GM12891 (cell line): ENCODE measurements around the gene TELO2.

Source experiments
- DNase-seq: peaks from one replicate; pipeline ENCODE4 v3.0.0; 2011; ENCODE audit warnings: low spot score; ENCODE audit not compliant: insufficient read length
- FAIRE-seq: peaks from 2 replicates; lab custom pipeline; 2011; peaks lifted over from hg19 to GRCh38; lab: Jason Lieb, UNC
- PAX5 ChIP-seq: IDR thresholded peaks from 2 replicates; pipeline ENCODE4 v1.6.1; 2011; ENCODE audit warnings: low read length, moderate library complexity, mild to moderate bottlenecking; ENCODE audit not compliant: insufficient read depth, severe bottlenecking
- POLR2A ChIP-seq: IDR thresholded peaks from 2 replicates; pipeline ENCODE4 v1.6.1; 2011; ENCODE audit warnings: low read depth, low read length, control low read depth
- POLR2AphosphoS5 ChIP-seq: IDR thresholded peaks from 2 replicates; pipeline ENCODE4 v1.6.1; 2011; ENCODE audit warnings: low read depth, low read length, control low read depth
- POU2F2 ChIP-seq: IDR thresholded peaks from 2 replicates; pipeline ENCODE4 v1.6.1; 2011; ENCODE audit warnings: low read depth, mild to moderate bottlenecking, control low read depth, low read length, moderate library complexity
- SPI1 ChIP-seq: IDR thresholded peaks from 2 replicates; pipeline ENCODE4 v1.6.1; 2011; ENCODE audit warnings: low read depth, low read length, control low read depth
- TAF1 ChIP-seq: IDR thresholded peaks from 2 replicates; pipeline ENCODE4 v1.6.1; 2011; ENCODE audit warnings: low read depth, low read length, control low read depth

Gene TELO2

DNA sequence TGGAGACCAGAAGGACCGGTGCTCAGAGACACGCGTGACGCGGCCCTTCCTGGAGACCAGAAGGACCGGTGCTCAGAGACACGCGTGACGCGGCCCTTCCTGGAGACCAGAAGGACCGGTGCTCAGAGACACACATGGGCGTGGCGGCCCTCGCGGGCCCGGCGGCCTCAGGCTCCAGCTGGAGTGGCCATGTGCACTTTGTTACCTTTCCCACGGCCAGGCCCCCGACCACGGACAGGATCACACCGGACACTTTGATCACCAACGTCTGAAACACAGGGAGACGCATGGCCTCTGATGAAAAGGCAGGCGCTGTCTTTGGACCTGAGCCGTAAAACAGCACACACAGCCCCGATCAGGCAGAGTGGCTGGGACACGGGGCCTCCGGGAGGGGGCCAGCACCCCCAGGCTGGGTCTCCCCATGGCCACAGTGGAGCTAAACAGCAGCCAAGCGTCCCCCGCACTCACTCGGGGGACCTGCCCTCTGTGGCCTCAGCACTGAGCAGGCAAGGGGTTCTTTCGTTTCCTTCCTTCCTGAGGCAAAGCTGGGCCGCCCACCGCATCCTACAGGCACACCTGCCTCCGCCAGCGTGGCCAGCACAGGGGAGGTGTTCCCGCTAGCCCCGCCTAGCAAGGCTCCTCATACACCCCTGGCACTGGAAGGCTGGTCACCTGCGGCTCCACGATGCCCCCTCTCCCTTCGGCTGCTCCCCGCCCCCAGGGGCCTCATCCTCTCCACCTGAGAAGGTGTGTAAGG lies 35.5 kb upstream of the TELO2 start:
- TF ChIP-seq POU2F2 (no peak), TAF1 (no peak), POLR2A (no peak), PAX5 (no peak), POLR2AphosphoS5 (no peak), SPI1 (no peak)
- FAIRE-seq: no peak
- no peak for DNase-seq

DNA sequence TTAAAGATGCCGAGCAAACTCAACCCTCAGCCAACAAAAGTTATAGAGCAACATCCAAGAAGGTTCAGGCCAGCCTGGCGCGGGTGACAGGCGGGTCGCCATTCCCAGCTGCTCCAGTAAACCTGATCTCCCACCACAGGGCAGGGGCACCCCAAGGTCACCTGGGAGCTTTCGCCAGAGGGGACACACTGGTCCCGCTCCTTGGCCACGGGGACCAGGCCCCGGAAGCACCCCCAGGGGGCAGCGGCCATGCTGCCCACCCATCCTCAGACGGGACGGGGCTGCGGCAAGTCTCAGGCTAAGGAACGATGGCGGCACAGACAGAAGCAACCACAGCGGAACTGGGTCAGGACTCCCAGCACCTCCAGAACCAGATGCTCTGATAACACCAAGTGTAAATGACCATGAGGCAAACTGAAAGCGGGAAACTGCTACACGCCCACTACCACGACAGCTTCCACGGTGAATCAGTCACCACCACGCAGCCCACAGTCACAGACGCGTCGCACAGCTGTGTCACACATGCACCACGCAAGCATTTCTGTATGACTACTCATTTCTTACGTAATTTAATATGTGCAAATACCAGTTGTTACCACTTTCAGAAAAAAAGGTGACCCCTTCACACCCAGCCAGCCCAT lies 34.7 kb upstream of the TELO2 start:
- DNase-seq: no peak
- TF ChIP-seq POU2F2 (no peak), PAX5 (no peak), SPI1 (no peak), POLR2AphosphoS5 (no peak), TAF1 (no peak), POLR2A (no peak)
- peak; percentile 88 for FAIRE-seq

DNA sequence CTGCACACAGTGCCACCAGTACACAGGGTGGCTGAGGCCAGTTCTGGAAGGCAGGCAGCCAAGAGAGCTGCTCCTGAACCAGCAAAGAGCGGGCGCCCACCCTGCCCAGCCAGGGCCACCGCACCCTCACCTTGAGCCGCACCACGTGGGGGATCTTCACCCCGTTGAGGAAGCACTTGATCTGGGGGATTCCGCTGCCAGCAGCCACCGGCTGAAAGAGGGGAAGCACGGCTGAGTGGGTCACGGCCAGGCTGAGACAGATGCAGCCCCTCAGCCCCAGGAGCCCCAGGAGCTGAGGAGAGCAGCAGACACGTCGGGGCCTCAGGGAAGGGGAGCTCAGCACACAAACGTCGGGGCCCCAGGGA lies 34.2 kb upstream of the TELO2 start:
- TF ChIP-seq POU2F2 (no peak), PAX5 (peak; percentile 50)
- DNase-seq (peak; percentile 75), FAIRE-seq (no peak)

DNA sequence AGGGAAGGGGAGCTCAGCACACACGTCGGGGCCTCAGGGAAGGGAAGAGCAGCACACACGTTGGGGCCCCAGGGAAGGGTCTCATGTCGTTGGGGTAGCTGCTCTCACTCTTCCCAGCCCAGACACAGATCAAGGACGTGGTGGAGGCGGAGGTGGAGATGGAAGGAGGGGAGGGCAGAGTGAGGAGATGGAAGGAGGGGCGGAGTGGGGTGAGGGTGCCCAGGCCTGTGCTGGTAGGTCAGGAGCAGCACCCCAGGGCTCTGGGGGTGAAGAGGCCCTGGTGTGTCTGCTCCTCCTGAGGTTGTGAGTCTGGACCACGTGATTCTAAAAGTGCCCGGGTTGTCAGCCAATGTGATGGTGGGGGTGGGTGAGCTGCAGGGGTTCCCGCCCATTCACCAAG lies 33.2 kb upstream of the TELO2 start:
- DNase-seq (no peak), FAIRE-seq (no peak)
- TF ChIP-seq POLR2A (no peak), POU2F2 (no peak), PAX5 (no peak), POLR2AphosphoS5 (no peak), SPI1 (no peak), TAF1 (no peak)

DNA sequence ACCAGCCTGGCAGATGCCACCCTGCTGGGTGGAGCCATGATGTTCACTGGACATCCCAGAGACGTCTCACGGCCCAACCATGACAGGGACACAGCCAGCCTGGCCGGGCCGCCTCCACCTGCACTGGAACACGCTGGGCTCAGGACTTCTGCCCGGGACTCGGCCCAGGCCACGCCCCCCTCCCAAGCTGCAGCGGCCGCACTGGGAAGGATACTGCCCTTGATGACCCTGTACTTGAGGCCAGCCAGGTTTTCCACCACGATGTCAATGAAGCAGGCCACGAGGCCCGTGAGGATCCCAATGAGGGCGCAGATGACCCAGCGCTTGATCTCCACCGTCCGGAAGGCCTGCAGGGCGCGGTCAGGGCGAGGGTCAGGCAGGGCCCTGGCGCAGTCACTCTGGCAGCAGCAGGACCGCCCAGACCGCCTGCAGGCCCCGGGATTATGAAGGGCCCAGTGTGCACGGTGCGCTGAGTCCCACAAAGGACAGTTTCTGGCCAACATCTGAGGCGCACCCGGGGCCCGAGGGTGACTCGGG lies 32.5 kb upstream of the TELO2 start:
- TF ChIP-seq PAX5 (no peak), SPI1 (no peak), POLR2A (no peak), POLR2AphosphoS5 (no peak), POU2F2 (no peak), TAF1 (no peak)
- DNase-seq (no peak), FAIRE-seq (no peak)

DNA sequence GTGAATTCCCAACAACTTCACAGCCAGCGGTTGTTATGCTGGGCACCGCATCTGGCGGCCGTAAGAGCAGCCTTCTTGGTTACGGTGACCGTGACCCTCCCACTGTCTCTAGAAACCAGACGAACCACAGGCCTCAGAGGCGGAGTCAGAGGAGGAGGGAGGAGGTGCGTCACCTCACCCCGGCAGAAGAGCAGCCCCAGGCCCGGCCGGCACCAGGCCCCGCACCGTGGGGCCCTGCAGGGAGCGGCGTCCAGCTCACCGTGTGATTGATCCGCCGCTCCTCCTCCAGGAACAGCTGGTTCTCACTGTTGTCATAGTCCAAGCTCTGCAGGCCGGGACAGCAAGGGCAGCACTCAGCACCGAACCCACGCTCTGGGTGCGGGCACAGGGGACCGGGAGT lies 32.0 kb upstream of the TELO2 start:
- no peak for DNase-seq
- TF ChIP-seq SPI1 (no peak), POLR2A (no peak), TAF1 (no peak), POU2F2 (no peak), POLR2AphosphoS5 (no peak), PAX5 (no peak)
- FAIRE-seq: no peak

DNA sequence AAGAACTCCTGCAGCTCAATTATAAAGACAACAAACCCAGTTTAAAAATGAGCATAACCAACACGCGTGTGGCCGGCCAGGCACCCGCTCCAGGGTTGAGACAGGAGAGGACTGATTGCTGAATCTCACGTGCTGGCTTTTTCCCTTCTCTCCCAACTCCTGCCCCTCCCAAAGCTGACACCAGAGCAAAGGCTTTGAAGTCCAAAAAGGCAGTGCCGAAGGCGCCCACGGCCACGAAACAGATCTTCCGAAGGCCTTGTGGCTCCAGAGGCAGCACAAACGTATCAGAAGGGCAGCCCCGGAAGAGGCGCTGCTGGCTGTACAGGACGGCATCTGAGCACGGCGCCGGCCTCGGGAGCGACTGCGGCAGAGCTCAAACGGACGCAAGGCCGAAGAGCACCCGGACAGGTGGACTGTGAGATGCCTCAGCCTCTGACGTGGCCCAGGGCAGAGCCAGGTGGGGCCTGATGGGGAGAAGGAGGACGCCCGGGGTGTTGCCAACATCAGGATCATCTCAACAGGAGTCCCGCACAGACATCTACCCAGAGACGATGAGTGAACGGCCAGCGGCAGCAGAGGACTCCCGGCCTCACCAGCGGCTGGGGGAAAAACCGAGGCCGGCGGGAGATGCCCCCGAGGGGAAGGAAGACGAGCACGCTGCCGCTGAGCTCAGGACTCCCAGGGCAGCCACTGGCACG lies 28.8 kb upstream of the TELO2 start:
- DNase-seq: no peak
- no peak for TF ChIP-seq POLR2AphosphoS5
- TF ChIP-seq TAF1: no peak
- TF ChIP-seq SPI1: no peak
- no peak for TF ChIP-seq POU2F2
- TF ChIP-seq POLR2A: no peak
- TF ChIP-seq PAX5: no peak
- FAIRE-seq: no peak

DNA sequence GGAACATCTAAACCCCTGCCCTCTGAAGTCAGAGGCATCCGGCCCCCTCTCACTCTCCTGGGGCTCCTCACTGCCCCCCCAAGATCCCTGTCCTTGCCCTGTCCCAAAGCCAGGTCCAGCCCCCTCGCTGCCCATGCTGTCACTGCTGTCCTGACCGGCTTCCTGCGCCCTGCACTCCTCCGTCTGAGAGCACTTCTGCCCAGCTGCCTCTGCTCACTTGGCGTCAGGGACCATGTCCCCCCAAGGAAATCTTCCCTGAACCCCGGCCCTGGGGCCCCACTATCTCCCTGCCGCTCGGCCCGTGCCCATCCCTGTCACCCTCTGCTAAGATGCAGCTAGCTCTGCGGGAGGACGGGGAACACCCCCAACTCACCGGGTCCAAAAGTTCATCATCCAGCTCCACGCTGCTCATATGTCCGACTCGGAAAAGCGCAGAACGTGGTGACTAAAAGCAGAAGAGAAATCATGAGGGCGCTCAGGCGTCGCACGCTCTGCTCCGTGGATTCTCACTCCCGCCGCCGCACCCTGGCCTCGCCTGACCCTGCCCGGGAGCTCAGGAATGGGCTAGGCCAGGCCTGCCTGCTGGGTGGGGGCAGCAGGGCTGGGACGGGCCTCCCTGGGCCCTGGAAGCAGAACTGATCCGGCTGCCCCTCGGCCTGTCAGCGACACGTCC lies 28.1 kb upstream of the TELO2 start:
- no peak for FAIRE-seq
- TF ChIP-seq POLR2A (no peak), POU2F2 (no peak)
- no peak for DNase-seq

DNA sequence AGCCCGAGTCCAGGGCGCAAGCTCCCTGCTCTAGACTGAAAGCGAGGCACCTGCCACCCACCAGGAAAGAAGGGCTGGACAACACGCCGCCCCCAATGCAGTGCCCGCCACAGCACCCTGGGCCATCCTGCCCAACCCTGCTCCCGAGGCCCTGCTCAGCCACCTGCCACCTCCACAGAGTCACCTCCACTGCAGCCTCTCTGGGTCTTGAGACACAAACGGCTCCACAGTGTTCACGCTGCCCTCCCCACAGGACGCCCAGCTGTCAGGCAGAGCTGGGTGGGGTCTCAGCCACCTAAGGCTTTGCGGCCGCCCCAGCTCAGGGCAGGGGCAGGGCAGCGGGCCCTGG lies 27.6 kb upstream of the TELO2 start:
- no peak for TF ChIP-seq SPI1
- TF ChIP-seq PAX5: no peak
- no peak for TF ChIP-seq POLR2A
- TF ChIP-seq POLR2AphosphoS5: no peak
- TF ChIP-seq TAF1: no peak
- TF ChIP-seq POU2F2: no peak
- FAIRE-seq (no peak), DNase-seq (no peak)
